Adrenal gland (tissue), 5 donors: ENCODE measurements around the gene ANKLE2.

Experiments
- POLR2A ChIP-seq, 2 donors: fragments of 450-650 bp; IDR thresholded peaks; one replicate each; pipeline ENCODE4 v1.6.1; 2017; ENCODE audit warnings: antibody characterized with exemption in 2 of 2, mild to moderate bottlenecking in 2 of 2, moderate library complexity in 1 of 2
- TF ChIP-seq, protein P1 (sequence below), 6 experiments: fragments of 450-650 bp in 4 of 6; fragments of 200-600 bp in 2 of 6; sonication (generic) in 1 of 6; IDR thresholded peaks; 1 replicate in 5 of 6; 2 replicates in 1 of 6; pipeline versions ENCODE4 v1.5.1 to v1.8.0; 2016 to 2021; ENCODE audit warnings: antibody characterized with exemption in 6 of 6, mild to moderate bottlenecking in 2 of 6, moderate library complexity in 1 of 6
- donor health status: DM: no; HTN: no; CAD: no.

DNA sequence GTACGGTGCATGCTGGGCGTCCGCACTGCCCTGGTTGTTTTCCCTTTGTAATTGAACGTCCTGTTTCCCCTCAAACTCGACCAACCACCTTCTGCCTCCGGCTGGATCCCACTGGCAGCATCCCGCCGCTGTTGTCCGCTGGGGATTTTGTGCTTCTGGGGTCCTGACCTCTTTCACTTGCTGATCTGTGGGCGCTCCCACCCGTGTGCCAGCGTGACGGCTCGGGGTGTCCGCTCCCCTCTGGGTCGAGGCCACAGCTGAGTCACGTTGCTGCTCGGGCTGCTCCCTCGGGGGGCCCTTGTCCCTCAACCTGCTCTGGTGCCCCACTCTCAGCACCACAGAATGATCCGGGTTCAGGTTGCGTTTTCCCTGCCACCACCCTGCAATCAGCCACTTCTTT lies 43.0 kb downstream of the ANKLE2 start:
- TF ChIP-seq, protein P1, sequence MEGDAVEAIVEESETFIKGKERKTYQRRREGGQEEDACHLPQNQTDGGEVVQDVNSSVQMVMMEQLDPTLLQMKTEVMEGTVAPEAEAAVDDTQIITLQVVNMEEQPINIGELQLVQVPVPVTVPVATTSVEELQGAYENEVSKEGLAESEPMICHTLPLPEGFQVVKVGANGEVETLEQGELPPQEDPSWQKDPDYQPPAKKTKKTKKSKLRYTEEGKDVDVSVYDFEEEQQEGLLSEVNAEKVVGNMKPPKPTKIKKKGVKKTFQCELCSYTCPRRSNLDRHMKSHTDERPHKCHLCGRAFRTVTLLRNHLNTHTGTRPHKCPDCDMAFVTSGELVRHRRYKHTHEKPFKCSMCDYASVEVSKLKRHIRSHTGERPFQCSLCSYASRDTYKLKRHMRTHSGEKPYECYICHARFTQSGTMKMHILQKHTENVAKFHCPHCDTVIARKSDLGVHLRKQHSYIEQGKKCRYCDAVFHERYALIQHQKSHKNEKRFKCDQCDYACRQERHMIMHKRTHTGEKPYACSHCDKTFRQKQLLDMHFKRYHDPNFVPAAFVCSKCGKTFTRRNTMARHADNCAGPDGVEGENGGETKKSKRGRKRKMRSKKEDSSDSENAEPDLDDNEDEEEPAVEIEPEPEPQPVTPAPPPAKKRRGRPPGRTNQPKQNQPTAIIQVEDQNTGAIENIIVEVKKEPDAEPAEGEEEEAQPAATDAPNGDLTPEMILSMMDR (IDR thresholded peaks at IDR 0.05) = no peak
- TF ChIP-seq POLR2A (IDR thresholded peaks at IDR 0.05) = no peak
